ENCODE data around the gene CHADL. TPM values are rescaled to one million over a fixed set of nuclear protein-coding genes. Genes with fewer than 3 reads are reported as not detected.

Gene CHADL
- total and polyA plus RNA-seq, 2 of the 8 experiments (the other 6 are each of a cell fraction or from before 2014, with no cell fraction given), result 0.78 to 1.4 TPM

GRCh38 chr22:41204066-41204465 is 36.7 kb downstream of the CHADL start:
- Histone ChIP-seq H3K14ac (ENCODE audit: insufficient read length) (no peak overlapping the region), H3K18ac (ENCODE audit: extremely low read depth, low read length) (no peak overlapping the region), H3K4me3 (ENCODE audit: extremely low read depth in 1 of 4, insufficient read depth in 2 of 4, low read depth in 3 of 4, low read length in 4 of 4) (no peak overlapping the region), H2BK12ac (ENCODE audit: low read depth, low read length) (no peak overlapping the region), H3K23me2 (ENCODE audit: low read depth, low read length) (peaks cover 7% of the 10 kb centered on the region), H3K9ac (replicated peaks in 1 of 4; ENCODE audit: extremely low read depth in 1 of 4, low read depth in 3 of 4, low read length in 3 of 4) (no peak overlapping the region), H3K79me1 (ENCODE audit: low read depth, low read length) (no peaks in the 10 kb centered on the region; the same call in 1 of the 2 replicates), H4K91ac (replicated peaks; ENCODE audit: insufficient read length, low read length) (no peak overlapping the region), H3K27me3 (replicated peaks in 1 of 4; ENCODE audit: control insufficient read depth in 3 of 4, extremely low read depth in 1 of 4, insufficient read depth in 3 of 4, low read length in 3 of 4) (peaks cover 0 to under 1% (median 0%) of the 10 kb centered on the region in 4 experiments; a peak in 4 of 7 replicates), H2BK20ac (ENCODE audit: low read length) (no peak overlapping the region), H3K36me3 (ENCODE audit: control insufficient read depth in 2 of 4, insufficient read depth in 4 of 4, low read length in 3 of 4) (no peaks in the 10 kb centered on the region), H3K27ac (ENCODE audit: low read depth, low read length) (no peak overlapping the region), H4K8ac (ENCODE audit: extremely low read depth, insufficient read depth, low read length) (no peak overlapping the region), H3K9me3 (ENCODE audit: insufficient read depth in 2 of 2, low read depth in 1 of 2, low read length in 1 of 2) (no peaks in the 10 kb centered on the region), H2BK15ac (ENCODE audit: low read length) (no peak overlapping the region), H2AFZ (ENCODE audit: low read length) (no peak overlapping the region), H2BK5ac (ENCODE audit: low read depth, low read length) (no peak overlapping the region), H2AK5ac (ENCODE audit: low read depth, low read length) (no peak overlapping the region), H3K23ac (ENCODE audit: insufficient read length) (no peak overlapping the region), H3K4me1 (replicated peaks in 1 of 4; ENCODE audit: control insufficient read depth in 3 of 4, insufficient read depth in 4 of 4, low read length in 3 of 4) (peaks cover 0 to 4% (median 0%) of the 10 kb centered on the region in 4 experiments; a peak in 2 of 7 replicates), H2BK120ac (replicated peaks; ENCODE audit: low read depth, low read length) (no peak overlapping the region), H3K79me2 (ENCODE audit: control insufficient read depth in 1 of 2, insufficient read depth in 2 of 2, low read length in 2 of 2) (peaks cover 0 to 9% of the 10 kb centered on the region in 2 experiments; a peak in 2 of 4 replicates), H3K4ac (replicated peaks; ENCODE audit: insufficient read length, low read depth, low read length) (no peak overlapping the region), H3K56ac (replicated peaks; ENCODE audit: insufficient read length, low read depth, low read length) (no peak overlapping the region), H4K5ac (ENCODE audit: insufficient read length, low read depth, low read length) (no peak overlapping the region), H3K4me2 (ENCODE audit: insufficient read depth in 1 of 2, low read depth in 2 of 2, low read length in 2 of 2) (no peak overlapping the region; a peak in 1 of 4 replicates), H4K20me1 (replicated peaks in 1 of 2; ENCODE audit: control insufficient read depth in 1 of 2, insufficient read depth in 2 of 2, low read length in 2 of 2) (no peaks in the 10 kb centered on the region)
- POLR2A ChIA-PET (ENCODE audit: partially characterized antibody), result no interaction called here
- CTCF ChIA-PET (ENCODE audit: partially characterized antibody), result no interaction called here
- TF ChIP-seq MAFK (IDR thresholded peaks at IDR 0.05; ENCODE audit: low read depth, low read length) (no peak), CREB1 (IDR thresholded peaks at IDR 0.05) (no peak), ATF3 (IDR thresholded peaks at IDR 0.05; ENCODE audit: insufficient read depth, low read depth, low read length) (no peak), NRF1 (IDR thresholded peaks at IDR 0.05; ENCODE audit: low read depth, low read length) (no peak), FOSL1 (IDR thresholded peaks at IDR 0.05; ENCODE audit: insufficient read depth, low read depth, low read length) (no peak), SP2 (IDR thresholded peaks at IDR 0.05; ENCODE audit: low read length) (no peak), SIN3A (conservative IDR thresholded peaks at IDR 0.05 in 1 of 2, IDR thresholded peaks at IDR 0.05 in 1 of 2; ENCODE audit: low read depth in 1 of 2, low read length in 2 of 2) (no peak), SIRT6 (IDR thresholded peaks at IDR 0.05; ENCODE audit: low read length) (no peak), CTBP2 (IDR thresholded peaks at IDR 0.05; ENCODE audit: borderline replicate concordance, insufficient read depth, insufficient read length, low read length) (no peak)
- WGBS, 2 experiments (ENCODE audit: extremely low coverage in 1 of 2, insufficient coverage in 1 of 2, insufficient read length in 1 of 2, insufficient replicate concordance in 2 of 2, low coverage in 1 of 2, low lambda C conversion rate in 2 of 2, missing lambda C conversion rate in 1 of 2), result 83% methylated on average over 6 of the region's 6 CpGs; no CpG with 5 or more reads in 1 of the 2 experiments
- DNase-seq (ENCODE audit: low read depth in 1 of 2, low spot score in 2 of 2) (no peak), FAIRE-seq (no peak)
